ENCODE measurements around the gene NPLOC4.

Gene NPLOC4

GRCh38 chr17:81517339-81518112 is 119.4 kb downstream of the NPLOC4 start:
- H3K27ac Mint-ChIP-seq = peak overlapping the region; percentile 29
- no peaks in the 10 kb centered on the region for H3K36me3 Mint-ChIP-seq (ENCODE audit: low read depth)
- peak overlapping the region; percentile 68 for H3K4me3 Mint-ChIP-seq
- no peaks in the 10 kb centered on the region for H3K27me3 Mint-ChIP-seq
- H3K9me3 Mint-ChIP-seq = no peaks in the 10 kb centered on the region
- H3K4me1 Mint-ChIP-seq (ENCODE audit: low read depth) = peaks cover 24% of the 10 kb centered on the region

GRCh38 chr17:81517009-81517338 is 119.9 kb downstream of the NPLOC4 start:
- Mint-ChIP-seq H3K36me3 (ENCODE audit: low read depth) (peaks cover 3% of the 10 kb centered on the region), H3K9me3 (no peaks in the 10 kb centered on the region)

GRCh38 chr17:81516439-81516838 is 120.5 kb downstream of the NPLOC4 start:
- Mint-ChIP-seq H3K4me1 (ENCODE audit: low read depth) (peaks cover 24% of the 10 kb centered on the region), H3K9me3 (no peaks in the 10 kb centered on the region), H3K36me3 (ENCODE audit: low read depth) (peaks cover 8% of the 10 kb centered on the region), H3K4me3 (peak overlapping the region; percentile 93), H3K27ac (peak overlapping the region; percentile 21), H3K27me3 (no peaks in the 10 kb centered on the region)

More at GRCh38 chr17:81517009-81517338, 119.9 kb downstream of the NPLOC4 start:
- H3K4me1 Mint-ChIP-seq (ENCODE audit: low read depth) = peaks cover 24% of the 10 kb centered on the region
- H3K27me3 Mint-ChIP-seq = no peaks in the 10 kb centered on the region
- H3K27ac Mint-ChIP-seq = no peak overlapping the region
- H3K4me3 Mint-ChIP-seq = peak overlapping the region; percentile 93

- H3K27ac Mint-ChIP-seq = peak overlapping the region; percentile 88
- peaks cover 25% of the 10 kb centered on the region for H3K4me1 Mint-ChIP-seq (ENCODE audit: low read depth)
- no peaks in the 10 kb centered on the region for H3K27me3 Mint-ChIP-seq
- peaks cover 17% of the 10 kb centered on the region for H3K36me3 Mint-ChIP-seq (ENCODE audit: low read depth)
- H3K4me3 Mint-ChIP-seq = peak overlapping the region; percentile 93
- no peaks in the 10 kb centered on the region for H3K9me3 Mint-ChIP-seq
Observed at GRCh38 chr17:81515530-81516041, 121.3 kb downstream of the NPLOC4 start.

- peaks cover 25% of the 10 kb centered on the region for H3K4me1 Mint-ChIP-seq (ENCODE audit: low read depth)
- no peaks in the 10 kb centered on the region for H3K9me3 Mint-ChIP-seq
Observed at GRCh38 chr17:81514739-81515529, 122.0 kb downstream of the NPLOC4 start.

GRCh38 chr17:81514489-81514738 is 122.5 kb downstream of the NPLOC4 start:
- H3K9me3 Mint-ChIP-seq = no peaks in the 10 kb centered on the region
- peak overlapping the region; percentile 85 for H3K4me3 Mint-ChIP-seq
- H3K36me3 Mint-ChIP-seq (ENCODE audit: low read depth) = peaks cover 29% of the 10 kb centered on the region
- peak overlapping the region; percentile 71 for H3K27ac Mint-ChIP-seq
- H3K4me1 Mint-ChIP-seq (ENCODE audit: low read depth) = peaks cover 30% of the 10 kb centered on the region
- H3K27me3 Mint-ChIP-seq = no peaks in the 10 kb centered on the region

More at GRCh38 chr17:81514739-81515529, 122.0 kb downstream of the NPLOC4 start:
- Mint-ChIP-seq H3K27ac (peak overlapping the region; percentile 88), H3K36me3 (ENCODE audit: low read depth) (peaks cover 23% of the 10 kb centered on the region), H3K27me3 (no peaks in the 10 kb centered on the region), H3K4me3 (peak overlapping the region; percentile 93)

GRCh38 chr17:81513753-81514488 is 123.0 kb downstream of the NPLOC4 start:
- peaks cover 35% of the 10 kb centered on the region for H3K4me1 Mint-ChIP-seq (ENCODE audit: low read depth)
- H3K36me3 Mint-ChIP-seq (ENCODE audit: low read depth) = peaks cover 34% of the 10 kb centered on the region
- peak overlapping the region; percentile 85 for H3K4me3 Mint-ChIP-seq
- H3K27ac Mint-ChIP-seq = peak overlapping the region; percentile 88
- no peaks in the 10 kb centered on the region for H3K9me3 Mint-ChIP-seq
- no peaks in the 10 kb centered on the region for H3K27me3 Mint-ChIP-seq

GRCh38 chr17:81513372-81513752 is 123.5 kb downstream of the NPLOC4 start:
- Mint-ChIP-seq H3K27me3 (no peaks in the 10 kb centered on the region), H3K36me3 (ENCODE audit: low read depth) (peaks cover 39% of the 10 kb centered on the region), H3K9me3 (no peaks in the 10 kb centered on the region), H3K4me1 (ENCODE audit: low read depth) (peaks cover 37% of the 10 kb centered on the region), H3K27ac (peak overlapping the region; percentile 88), H3K4me3 (peak overlapping the region; percentile 85)

- H3K9me3 Mint-ChIP-seq = no peaks in the 10 kb centered on the region
- H3K27me3 Mint-ChIP-seq = no peaks in the 10 kb centered on the region
- H3K4me1 Mint-ChIP-seq (ENCODE audit: low read depth) = peaks cover 33% of the 10 kb centered on the region
- peak within 1 kb of the TSS; percentile 96 for H3K27ac Mint-ChIP-seq
- peaks cover 39% of the 10 kb centered on the region for H3K36me3 Mint-ChIP-seq (ENCODE audit: low read depth)
- H3K4me3 Mint-ChIP-seq = peak within 1 kb of the TSS; percentile 97
Observed at GRCh38 chr17:81512562-81513371, 124.1 kb downstream of the NPLOC4 start, which contains the start of gene ACTG1. ACTG1 (minus strand) TSS chr17:81512799; CDS start chr17:81512354, 445 bp downstream.

GRCh38 chr17:81511804-81512561 is 124.9 kb downstream of the NPLOC4 start:
- Mint-ChIP-seq H3K36me3 (ENCODE audit: low read depth) (peaks cover 39% of the 10 kb centered on the region), H3K9me3 (no peaks in the 10 kb centered on the region), H3K4me3 (peak overlapping the region; percentile 97), H3K4me1 (ENCODE audit: low read depth) (peaks cover 36% of the 10 kb centered on the region), H3K27ac (peak overlapping the region; percentile 96), H3K27me3 (no peaks in the 10 kb centered on the region)

- Mint-ChIP-seq H3K36me3 (ENCODE audit: low read depth) (peaks cover 39% of the 10 kb centered on the region), H3K4me3 (peak overlapping the region; percentile 97)
Observed at GRCh38 chr17:81511554-81511803, 125.4 kb downstream of the NPLOC4 start.

GRCh38 chr17:81510785-81511553 is 125.9 kb downstream of the NPLOC4 start:
- peak overlapping the region; percentile 97 for H3K4me3 Mint-ChIP-seq
- H3K9me3 Mint-ChIP-seq = no peaks in the 10 kb centered on the region
- peaks cover 27% of the 10 kb centered on the region for H3K4me1 Mint-ChIP-seq (ENCODE audit: low read depth)
- H3K27me3 Mint-ChIP-seq = no peaks in the 10 kb centered on the region
- peaks cover 39% of the 10 kb centered on the region for H3K36me3 Mint-ChIP-seq (ENCODE audit: low read depth)
- H3K27ac Mint-ChIP-seq = peak overlapping the region; percentile 96

More at GRCh38 chr17:81511554-81511803, 125.4 kb downstream of the NPLOC4 start:
- Mint-ChIP-seq H3K9me3 (no peaks in the 10 kb centered on the region), H3K27me3 (no peaks in the 10 kb centered on the region), H3K27ac (peak overlapping the region; percentile 96), H3K4me1 (ENCODE audit: low read depth) (peaks cover 32% of the 10 kb centered on the region)
